Measurements from ENCODE around the gene CAPN14.

DNA sequence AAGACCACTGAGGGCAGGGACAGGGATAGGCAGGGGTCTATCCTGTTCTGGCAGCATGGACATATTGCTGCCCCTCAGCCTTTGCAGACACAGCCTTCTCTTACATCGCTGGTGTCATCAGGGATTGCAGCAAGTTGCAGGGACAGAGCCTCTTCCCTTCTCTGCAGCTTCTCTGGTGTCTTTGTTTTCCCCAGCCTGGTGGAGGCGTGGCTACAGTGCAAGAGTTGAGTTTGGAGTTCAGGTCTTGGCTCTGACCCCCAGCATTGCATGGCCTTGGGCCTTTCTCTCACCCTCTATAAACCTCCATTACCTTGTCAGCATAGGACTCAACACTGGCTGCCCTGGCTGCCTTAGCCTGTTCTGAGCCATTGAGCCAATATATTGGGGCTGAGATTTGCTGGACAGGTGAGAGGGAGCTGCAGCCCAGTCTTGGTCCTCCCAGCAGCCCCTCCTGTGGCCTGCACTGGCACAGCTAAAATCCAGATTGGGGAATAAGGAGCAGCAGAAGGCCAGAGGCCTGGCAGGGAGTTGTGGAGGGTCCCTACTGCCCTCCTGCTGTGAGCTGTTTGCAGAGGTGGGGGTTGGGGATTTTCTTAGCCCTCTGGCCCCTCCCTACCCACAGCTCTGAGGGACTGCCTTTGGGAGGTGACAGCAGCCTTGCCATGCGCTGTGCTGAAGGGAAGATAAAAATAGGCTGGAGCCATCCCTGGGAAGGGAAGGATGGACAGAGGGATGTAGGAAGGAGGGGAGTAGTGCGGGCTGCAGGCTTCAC is 39.5 kb upstream of the CAPN14 start:
- TF ChIP-seq POLR2A (IDR thresholded peaks at IDR 0.05; ENCODE audit: low read length) = no peak
- TF ChIP-seq GATA1 (IDR thresholded peaks at IDR 0.05; ENCODE audit: low read depth, low read length) = no peak
